Measurements from ENCODE around the gene HEYL. TPM values are rescaled to one million over a fixed set of nuclear protein-coding genes. Genes with fewer than 3 reads are reported as not detected.
A peak's percentile ranks its signal among the peaks of the same experiment; 100 is the strongest.
"Not testable (repeated sequence)": the region's sequence is repeated elsewhere in the genome, so short reads cannot be mapped to it uniquely, and the experiment has no call there.

The HEYL gene
- total RNA-seq, 1 donor from 2014 or later, result 1.1 TPM

DNA sequence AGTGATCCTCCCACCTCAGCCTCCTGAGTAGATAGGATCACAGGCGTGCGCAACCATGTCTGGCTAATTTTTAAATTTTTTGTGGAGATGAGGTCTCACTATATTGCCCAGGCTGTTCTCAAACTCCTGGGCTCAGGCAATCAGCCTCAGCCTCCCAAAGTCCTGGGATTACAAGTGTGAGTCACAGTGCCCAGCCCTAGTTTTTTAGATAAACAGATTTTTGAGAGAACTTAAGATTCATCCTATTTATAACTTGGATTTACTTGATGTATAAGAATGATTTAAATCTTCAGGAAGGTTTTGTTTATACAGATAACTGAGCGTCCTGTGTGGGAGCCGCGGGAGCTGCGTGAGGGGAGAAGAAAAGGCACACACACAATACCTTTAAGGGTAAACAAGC lies 26.2 kb downstream of the HEYL start:
- Histone ChIP-seq H3K79me2 (ENCODE audit: insufficient read depth, low read length) (no peaks in the 10 kb centered on the region), H3K4me1 (ENCODE audit: insufficient read depth, low read length) (no peaks in the 10 kb centered on the region), H3K4me3 (ENCODE audit: insufficient read depth, low read depth, low read length) (no peak overlapping the region), H4K20me1 (ENCODE audit: insufficient read depth, low read length) (no peaks in the 10 kb centered on the region), H3K36me3 (ENCODE audit: insufficient read depth, low read length) (no peaks in the 10 kb centered on the region), H3K9ac (ENCODE audit: low read length) (no peak overlapping the region), H3K4me2 (ENCODE audit: low read length) (no peak overlapping the region), H3K9me3 (ENCODE audit: insufficient read depth, low read depth, low read length) (no peaks in the 10 kb centered on the region), H2AFZ (ENCODE audit: low read depth, low read length) (no peak overlapping the region), H3K27ac (ENCODE audit: low read depth, low read length) (no peak overlapping the region), H3K27me3 (ENCODE audit: insufficient read depth, low read length) (no peaks in the 10 kb centered on the region)
- no peak overlapping the region for H3K27ac Mint-ChIP-seq (ENCODE audit: unreplicated experiment)
- no peak for DNase-seq (ENCODE audit: low read depth)
- H3K27me3 Mint-ChIP-seq (ENCODE audit: low read depth, unreplicated experiment), result peaks cover 28% of the 10 kb centered on the region
- peaks cover 7% of the 10 kb centered on the region for H3K36me3 Mint-ChIP-seq (ENCODE audit: low read depth, unreplicated experiment)
- TF ChIP-seq EZH2 (IDR thresholded peaks at IDR 0.05; ENCODE audit: insufficient read depth, low read length), result no peak
- no peaks in the 10 kb centered on the region for H3K4me1 Mint-ChIP-seq (ENCODE audit: low read depth, unreplicated experiment)
- H3K9me3 Mint-ChIP-seq (ENCODE audit: unreplicated experiment), result peaks cover 6% of the 10 kb centered on the region
- H3K4me3 Mint-ChIP-seq (ENCODE audit: unreplicated experiment), result no peak overlapping the region
- no peak for FAIRE-seq

DNA sequence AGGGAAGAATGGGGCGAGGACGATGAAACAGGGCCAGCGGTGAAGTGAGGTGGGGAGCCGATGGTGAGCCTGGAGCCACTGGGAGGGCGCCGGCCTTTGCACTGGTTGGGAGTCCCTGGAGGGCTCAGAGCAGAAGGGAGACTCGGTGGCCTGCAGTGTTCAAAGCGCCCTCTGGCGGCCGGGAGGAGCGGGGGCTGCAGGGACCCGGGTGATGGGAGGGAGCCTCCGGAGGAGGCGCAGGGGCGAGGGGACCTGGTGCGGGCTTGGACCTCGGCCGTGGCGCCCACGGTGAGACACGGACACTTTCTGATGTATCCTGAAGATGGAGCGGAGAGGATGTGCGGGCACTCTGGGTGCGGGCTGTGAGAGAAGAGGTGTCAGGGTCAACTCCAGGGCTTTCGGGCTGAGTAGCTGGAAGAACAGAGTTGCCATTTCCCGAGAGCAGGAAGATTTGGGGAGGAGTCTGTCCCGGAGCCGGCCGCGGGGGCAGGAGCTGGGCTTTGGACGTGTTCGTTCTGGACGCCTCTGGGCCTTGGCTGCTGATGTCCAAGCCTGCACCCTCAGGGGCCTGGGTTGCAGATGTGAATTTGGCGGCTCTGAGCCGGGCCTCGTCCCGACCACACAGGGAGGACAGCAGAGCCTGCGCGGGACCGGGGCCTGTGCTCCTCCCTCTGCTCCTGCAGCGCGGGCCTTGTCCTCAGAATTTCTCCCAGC lies 29.7 kb downstream of the HEYL start:
- Histone ChIP-seq H3K4me1 (ENCODE audit: insufficient read depth, low read length) (no peaks in the 10 kb centered on the region), H3K9me3 (ENCODE audit: insufficient read depth, low read depth, low read length) (no peaks in the 10 kb centered on the region), H3K4me3 (ENCODE audit: insufficient read depth, low read depth, low read length) (no peak overlapping the region), H4K20me1 (ENCODE audit: insufficient read depth, low read length) (no peaks in the 10 kb centered on the region), H3K27ac (ENCODE audit: low read depth, low read length) (no peak overlapping the region), H3K4me2 (ENCODE audit: low read length) (peak overlapping the region; percentile 26), H2AFZ (ENCODE audit: low read depth, low read length) (peak overlapping the region; percentile 41), H3K9ac (ENCODE audit: low read length) (no peak overlapping the region), H3K79me2 (ENCODE audit: insufficient read depth, low read length) (no peaks in the 10 kb centered on the region), H3K27me3 (ENCODE audit: insufficient read depth, low read length) (no peaks in the 10 kb centered on the region), H3K36me3 (ENCODE audit: insufficient read depth, low read length) (no peaks in the 10 kb centered on the region)
- H3K27ac Mint-ChIP-seq (ENCODE audit: unreplicated experiment), result no peak overlapping the region
- no peak for FAIRE-seq
- H3K27me3 Mint-ChIP-seq (ENCODE audit: low read depth, unreplicated experiment), result peaks cover 25% of the 10 kb centered on the region
- no peak overlapping the region for H3K4me3 Mint-ChIP-seq (ENCODE audit: unreplicated experiment)
- TF ChIP-seq EZH2 (IDR thresholded peaks at IDR 0.05; ENCODE audit: insufficient read depth, low read length), result no peak
- TF ChIP-seq, protein P1, sequence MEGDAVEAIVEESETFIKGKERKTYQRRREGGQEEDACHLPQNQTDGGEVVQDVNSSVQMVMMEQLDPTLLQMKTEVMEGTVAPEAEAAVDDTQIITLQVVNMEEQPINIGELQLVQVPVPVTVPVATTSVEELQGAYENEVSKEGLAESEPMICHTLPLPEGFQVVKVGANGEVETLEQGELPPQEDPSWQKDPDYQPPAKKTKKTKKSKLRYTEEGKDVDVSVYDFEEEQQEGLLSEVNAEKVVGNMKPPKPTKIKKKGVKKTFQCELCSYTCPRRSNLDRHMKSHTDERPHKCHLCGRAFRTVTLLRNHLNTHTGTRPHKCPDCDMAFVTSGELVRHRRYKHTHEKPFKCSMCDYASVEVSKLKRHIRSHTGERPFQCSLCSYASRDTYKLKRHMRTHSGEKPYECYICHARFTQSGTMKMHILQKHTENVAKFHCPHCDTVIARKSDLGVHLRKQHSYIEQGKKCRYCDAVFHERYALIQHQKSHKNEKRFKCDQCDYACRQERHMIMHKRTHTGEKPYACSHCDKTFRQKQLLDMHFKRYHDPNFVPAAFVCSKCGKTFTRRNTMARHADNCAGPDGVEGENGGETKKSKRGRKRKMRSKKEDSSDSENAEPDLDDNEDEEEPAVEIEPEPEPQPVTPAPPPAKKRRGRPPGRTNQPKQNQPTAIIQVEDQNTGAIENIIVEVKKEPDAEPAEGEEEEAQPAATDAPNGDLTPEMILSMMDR (IDR thresholded peaks at IDR 0.05; ENCODE audit: insufficient read depth, low read depth, low read length), result peak; percentile 46
- H3K4me1 Mint-ChIP-seq (ENCODE audit: low read depth, unreplicated experiment), result peaks cover 7% of the 10 kb centered on the region
- peaks cover 7% of the 10 kb centered on the region for H3K36me3 Mint-ChIP-seq (ENCODE audit: low read depth, unreplicated experiment)
- no peak for DNase-seq (ENCODE audit: low read depth)
- H3K9me3 Mint-ChIP-seq (ENCODE audit: unreplicated experiment), result peaks cover 4% of the 10 kb centered on the region

DNA sequence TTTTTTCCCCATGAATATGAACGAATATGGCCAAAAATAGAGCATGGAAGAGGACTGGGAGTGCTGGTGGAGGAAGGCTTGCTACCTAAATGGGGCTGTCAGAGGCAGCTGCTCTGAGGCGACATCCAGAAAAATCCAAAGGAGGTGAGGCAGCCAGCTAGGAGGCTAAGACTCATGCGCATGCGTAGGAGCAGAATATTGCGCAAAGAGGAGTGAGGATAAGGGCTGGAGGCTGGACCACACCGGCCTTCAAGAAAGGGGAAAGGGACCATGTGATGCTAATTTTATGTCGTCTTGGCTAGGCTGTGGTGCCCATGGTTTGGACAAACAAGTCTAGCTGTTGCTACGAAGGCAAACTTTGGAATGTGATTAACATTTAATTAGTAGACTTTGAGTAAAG lies 30.5 kb downstream of the HEYL start:
- H2AFZ ChIP-seq (ENCODE audit: low read depth, low read length), result no peak overlapping the region
- H3K4me3 ChIP-seq (ENCODE audit: insufficient read depth, low read depth, low read length), result no peak overlapping the region
- no peak overlapping the region for H3K9ac ChIP-seq (ENCODE audit: low read length)
- Mint-ChIP-seq H3K9me3 (ENCODE audit: unreplicated experiment) (peaks cover 4% of the 10 kb centered on the region), H3K4me1 (ENCODE audit: low read depth, unreplicated experiment) (peaks cover 7% of the 10 kb centered on the region), H3K27me3 (ENCODE audit: low read depth, unreplicated experiment) (peaks cover 28% of the 10 kb centered on the region), H3K4me3 (ENCODE audit: unreplicated experiment) (no peak overlapping the region), H3K36me3 (ENCODE audit: low read depth, unreplicated experiment) (peaks cover 7% of the 10 kb centered on the region), H3K27ac (ENCODE audit: unreplicated experiment) (no peak overlapping the region)
- no peaks in the 10 kb centered on the region for H3K9me3 ChIP-seq (ENCODE audit: insufficient read depth, low read depth, low read length)
- no peak overlapping the region for H3K4me2 ChIP-seq (ENCODE audit: low read length)
- H4K20me1 ChIP-seq (ENCODE audit: insufficient read depth, low read length), result no peaks in the 10 kb centered on the region
- H3K27me3 ChIP-seq (ENCODE audit: insufficient read depth, low read length), result no peaks in the 10 kb centered on the region
- FAIRE-seq (no peak), DNase-seq (ENCODE audit: low read depth) (no peak)
- H3K36me3 ChIP-seq (ENCODE audit: insufficient read depth, low read length), result no peaks in the 10 kb centered on the region
- H3K4me1 ChIP-seq (ENCODE audit: insufficient read depth, low read length), result no peaks in the 10 kb centered on the region
- no peaks in the 10 kb centered on the region for H3K79me2 ChIP-seq (ENCODE audit: insufficient read depth, low read length)
- no peak overlapping the region for H3K27ac ChIP-seq (ENCODE audit: low read depth, low read length)
- no peak for TF ChIP-seq EZH2 (IDR thresholded peaks at IDR 0.05; ENCODE audit: insufficient read depth, low read length)
- TF ChIP-seq, protein P1 (IDR thresholded peaks at IDR 0.05; ENCODE audit: insufficient read depth, low read depth, low read length), result no peak

DNA sequence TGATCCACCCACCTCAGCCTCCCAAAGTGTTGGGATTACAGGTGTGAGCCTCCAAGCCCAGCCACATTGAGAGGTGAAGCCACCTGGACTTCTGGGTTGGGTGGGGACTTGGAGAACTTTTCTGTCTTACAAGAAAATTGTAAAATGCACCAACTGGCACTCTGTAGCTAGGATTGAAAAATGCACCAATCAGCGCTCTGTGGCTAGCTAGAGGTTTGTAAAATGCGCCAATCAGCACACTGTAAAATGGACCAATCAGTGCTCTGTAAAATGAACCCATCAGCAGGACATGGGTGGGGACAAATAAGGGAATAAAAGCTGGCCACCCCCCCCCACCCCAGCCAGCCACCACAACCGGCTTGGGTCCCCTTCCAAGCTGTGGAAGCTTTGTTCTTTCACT lies 35.8 kb downstream of the HEYL start:
- H3K27ac ChIP-seq (ENCODE audit: low read depth, low read length); H3K36me3 ChIP-seq (ENCODE audit: insufficient read depth, low read length); H3K27me3 ChIP-seq (ENCODE audit: insufficient read depth, low read length); H3K9me3 Mint-ChIP-seq (ENCODE audit: unreplicated experiment); FAIRE-seq; DNase-seq (ENCODE audit: low read depth); H3K4me1 Mint-ChIP-seq (ENCODE audit: low read depth, unreplicated experiment); H3K4me2 ChIP-seq (ENCODE audit: low read length); H3K4me3 Mint-ChIP-seq (ENCODE audit: unreplicated experiment); H3K79me2 ChIP-seq (ENCODE audit: insufficient read depth, low read length); H3K36me3 Mint-ChIP-seq (ENCODE audit: low read depth, unreplicated experiment); H2AFZ ChIP-seq (ENCODE audit: low read depth, low read length); H3K9me3 ChIP-seq (ENCODE audit: insufficient read depth, low read depth, low read length); H4K20me1 ChIP-seq (ENCODE audit: insufficient read depth, low read length); H3K9ac ChIP-seq (ENCODE audit: low read length); H3K27ac Mint-ChIP-seq (ENCODE audit: unreplicated experiment); H3K4me3 ChIP-seq (ENCODE audit: insufficient read depth, low read depth, low read length); H3K4me1 ChIP-seq (ENCODE audit: insufficient read depth, low read length): not testable (repeated sequence)
- H3K27me3 Mint-ChIP-seq (ENCODE audit: low read depth, unreplicated experiment), result peaks cover 27% of the 10 kb centered on the region
